GM04503 (cell line): ENCODE data around the gene COL10A1.

ENCODE experiments used
- DNase-seq: peaks from one replicate; pipeline ENCODE4 v3.0.0-alpha.2; 2012; ENCODE audit warnings: low read depth

Gene COL10A1

GRCh38 chr6:116126032-116126431 is at the start of gene COL10A1:
TSS of gene COL10A1 (minus strand) at chr6:116126132. CDS start at chr6:116125492, 640 bp downstream.
- DNase-seq: no peak

- no peak for DNase-seq
Measured at GRCh38 chr6:116175344-116175743, 49.4 kb upstream of the COL10A1 start.

GRCh38 chr6:116173928-116174327 is 48.0 kb upstream of the COL10A1 start:
- no peak for DNase-seq

GRCh38 chr6:116170358-116171057 is 44.6 kb upstream of the COL10A1 start:
- no peak for DNase-seq

- no peak for DNase-seq
Measured at GRCh38 chr6:116169880-116170279, 43.9 kb upstream of the COL10A1 start.

- no peak for DNase-seq
Measured at GRCh38 chr6:116168148-116168547, 42.2 kb upstream of the COL10A1 start.

- no peak for DNase-seq
Measured at GRCh38 chr6:116166369-116166768, 40.4 kb upstream of the COL10A1 start.

GRCh38 chr6:116165596-116165995 is 39.7 kb upstream of the COL10A1 start:
- DNase-seq: no peak

- DNase-seq: peak; percentile 28
Measured at GRCh38 chr6:116159782-116160524, 34.0 kb upstream of the COL10A1 start.

GRCh38 chr6:116158641-116159040 is 32.7 kb upstream of the COL10A1 start:
- no peak for DNase-seq

DNA sequence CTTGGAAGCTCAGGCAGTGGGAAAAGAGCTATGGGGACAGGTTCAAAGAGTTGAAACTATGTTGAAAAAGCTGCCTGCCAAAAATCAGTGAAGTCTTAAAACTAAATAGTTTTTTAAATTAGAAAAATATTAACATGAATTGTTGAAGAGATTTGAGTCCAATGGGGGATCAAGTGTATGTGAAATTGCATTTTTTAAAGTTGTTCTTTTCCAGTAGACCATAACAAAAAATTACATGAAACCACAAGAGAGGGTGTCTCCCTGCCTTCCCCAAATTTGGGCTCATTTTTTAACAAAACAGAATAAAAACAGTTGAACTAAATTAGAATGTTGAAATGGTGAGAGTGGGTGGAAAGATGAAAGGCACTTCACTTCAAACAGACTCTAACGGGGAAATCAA is 31.5 kb upstream of the COL10A1 start:
- no peak for DNase-seq

- DNase-seq: no peak
Measured at GRCh38 chr6:116156405-116157326, 30.7 kb upstream of the COL10A1 start.

GRCh38 chr6:116154887-116155286 is 29.0 kb upstream of the COL10A1 start:
- DNase-seq: no peak

- DNase-seq: no peak
Measured at GRCh38 chr6:116152620-116153019, 26.7 kb upstream of the COL10A1 start.

DNA sequence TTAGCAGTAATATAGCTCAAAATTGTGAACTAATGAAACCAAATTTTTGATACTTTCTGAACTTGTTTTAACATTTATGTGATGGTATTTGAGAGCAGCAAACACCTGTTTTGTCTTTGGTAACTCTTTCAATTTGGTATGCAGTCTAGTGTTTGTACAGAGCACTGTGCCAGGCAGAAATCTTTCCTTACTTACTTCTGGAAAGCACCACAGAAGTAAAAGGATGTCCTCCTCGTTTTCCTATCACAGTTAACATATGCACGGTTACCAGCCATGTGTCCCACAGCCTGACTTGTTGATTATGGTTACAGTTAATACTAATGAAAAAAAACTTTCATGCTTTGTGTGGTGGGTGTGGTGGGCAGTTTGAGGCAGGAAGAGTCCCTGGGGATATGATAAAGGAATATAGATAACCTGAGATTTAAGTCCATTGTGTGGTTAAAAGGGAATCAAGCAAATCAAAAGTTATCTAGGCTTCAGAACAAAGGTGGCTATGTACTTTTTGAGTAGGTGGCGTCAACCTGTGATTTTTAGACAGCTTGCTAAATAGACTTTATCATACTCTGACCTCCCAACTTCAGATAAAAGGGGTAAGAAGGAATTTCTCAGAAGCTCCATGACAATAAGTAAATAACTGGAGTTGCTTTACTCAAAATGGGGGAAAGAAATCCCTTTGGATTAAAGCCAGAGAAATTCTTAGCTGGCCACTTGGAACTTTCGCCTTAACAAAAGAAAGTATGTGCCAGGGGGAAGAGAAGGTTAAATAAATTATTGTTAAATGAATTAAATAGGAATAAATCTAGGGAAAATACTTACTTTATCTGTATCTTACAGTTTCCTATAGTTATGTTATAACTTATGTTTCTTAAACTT is 20.1 kb upstream of the COL10A1 start:
- DNase-seq: no peak

DNA sequence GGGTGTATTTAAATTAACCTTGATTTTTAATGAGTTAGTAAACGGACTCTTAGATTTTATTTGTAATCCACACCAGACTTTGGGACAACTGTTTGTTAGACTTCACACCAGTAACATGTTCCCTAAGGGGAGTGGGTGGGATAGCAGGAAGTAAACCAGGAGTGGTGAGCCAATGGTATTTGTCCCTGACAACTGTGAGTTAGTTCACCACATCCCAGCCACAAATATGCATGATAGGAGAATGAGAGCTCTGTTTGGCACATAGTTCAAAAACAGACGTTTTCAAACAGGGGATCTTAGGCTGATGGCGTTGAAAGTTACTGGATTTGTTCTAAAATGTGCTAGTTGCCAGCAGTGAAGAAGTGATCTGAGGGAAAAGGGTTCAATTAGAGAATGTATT is 18.7 kb upstream of the COL10A1 start:
- DNase-seq: peak; percentile 52

- no peak for DNase-seq
Measured at GRCh38 chr6:116139917-116140316, 14.0 kb upstream of the COL10A1 start.

DNA sequence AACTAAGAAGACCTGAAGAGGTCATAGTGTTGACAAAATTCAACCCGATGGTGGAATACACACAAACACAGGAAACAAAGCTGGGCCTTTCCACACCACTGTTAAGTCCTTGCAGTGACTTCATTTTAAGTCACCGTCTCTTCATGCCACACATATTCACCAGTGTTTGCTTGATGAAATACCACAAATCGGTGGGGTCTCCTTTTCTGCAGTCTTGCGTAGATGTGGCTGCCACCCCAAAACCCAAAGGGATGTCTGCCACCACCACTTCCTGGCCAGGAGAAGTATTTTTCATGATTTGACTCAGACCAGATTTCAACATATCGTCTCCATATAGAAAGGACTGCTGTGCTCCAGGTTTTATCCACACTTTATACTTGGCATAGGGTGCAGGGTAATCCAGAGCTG is 11.0 kb upstream of the COL10A1 start:
- DNase-seq: no peak

GRCh38 chr6:116136373-116136772 is 10.4 kb upstream of the COL10A1 start:
- DNase-seq: no peak

DNA sequence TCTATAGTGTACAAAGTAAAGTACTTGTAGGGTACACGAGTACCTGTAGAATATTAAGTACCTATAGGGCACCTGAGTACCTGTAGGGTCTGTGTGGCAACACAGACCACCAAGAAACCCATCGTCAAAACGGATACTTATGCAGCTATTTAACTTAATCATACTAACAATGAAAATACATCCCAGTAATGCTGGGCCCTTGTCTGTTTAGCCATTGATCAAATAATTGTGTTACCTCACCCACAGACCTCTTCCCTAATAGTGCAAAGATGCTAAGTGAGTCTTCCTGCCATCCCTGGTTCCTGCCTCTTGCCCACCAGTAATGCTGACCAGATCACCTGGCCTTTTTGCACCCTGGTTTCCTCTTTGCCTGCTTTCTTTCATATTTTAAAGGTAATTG is 7.5 kb upstream of the COL10A1 start:
- DNase-seq: no peak

GRCh38 chr6:116127771-116128493 is 2.0 kb upstream of the COL10A1 start:
- peak; percentile 16 for DNase-seq
